ENCODE results near the gene NRDE2.

NRDE2 gene

GRCh38 chr14:90276646-90277367 lies 54.9 kb downstream of the NRDE2 start:
- Histone ChIP-seq H3K9ac (ENCODE audit: low read depth, low read length) (no peak overlapping the region), H3K9me3 (ENCODE audit: control insufficient read depth, insufficient read depth, low read length) (no peaks in the 10 kb centered on the region), H3K36me3 (ENCODE audit: insufficient read depth, low read length) (peaks cover 7% of the 10 kb centered on the region; the same call in 1 of the 2 replicates), H3K4me1 (ENCODE audit: insufficient read depth, low read length) (no peaks in the 10 kb centered on the region)

GRCh38 chr14:90275820-90276219 lies 55.9 kb downstream of the NRDE2 start:
- Histone ChIP-seq H3K9ac (ENCODE audit: low read depth, low read length) (no peak overlapping the region), H3K4me1 (ENCODE audit: insufficient read depth, low read length) (no peaks in the 10 kb centered on the region), H3K36me3 (ENCODE audit: insufficient read depth, low read length) (peaks cover 7% of the 10 kb centered on the region; the same call in 1 of the 2 replicates), H3K9me3 (ENCODE audit: control insufficient read depth, insufficient read depth, low read length) (no peaks in the 10 kb centered on the region)

- Histone ChIP-seq H3K36me3 (ENCODE audit: insufficient read depth, low read length) (peaks cover 10% of the 10 kb centered on the region; the same call in 1 of the 2 replicates), H3K9me3 (ENCODE audit: control insufficient read depth, insufficient read depth, low read length) (no peaks in the 10 kb centered on the region), H3K9ac (ENCODE audit: low read depth, low read length) (no peak overlapping the region), H3K4me1 (ENCODE audit: insufficient read depth, low read length) (no peaks in the 10 kb centered on the region)
Measured at GRCh38 chr14:90275458-90275814, 56.3 kb downstream of the NRDE2 start.

GRCh38 chr14:90274808-90275457 lies 56.8 kb downstream of the NRDE2 start:
- Histone ChIP-seq H3K9me3 (ENCODE audit: control insufficient read depth, insufficient read depth, low read length) (no peaks in the 10 kb centered on the region), H3K4me1 (ENCODE audit: insufficient read depth, low read length) (no peaks in the 10 kb centered on the region), H3K36me3 (ENCODE audit: insufficient read depth, low read length) (peaks cover 12% of the 10 kb centered on the region; the same call in 1 of the 2 replicates), H3K9ac (ENCODE audit: low read depth, low read length) (no peak overlapping the region)

GRCh38 chr14:90274019-90274418 lies 57.7 kb downstream of the NRDE2 start:
- Histone ChIP-seq H3K4me1 (ENCODE audit: insufficient read depth, low read length) (no peaks in the 10 kb centered on the region), H3K36me3 (ENCODE audit: insufficient read depth, low read length) (peaks cover 20% of the 10 kb centered on the region; the same call in 1 of the 2 replicates), H3K9ac (ENCODE audit: low read depth, low read length) (no peak overlapping the region), H3K9me3 (ENCODE audit: control insufficient read depth, insufficient read depth, low read length) (no peaks in the 10 kb centered on the region)

- H3K9me3 ChIP-seq (ENCODE audit: control insufficient read depth, insufficient read depth, low read length), result no peaks in the 10 kb centered on the region
- H3K9ac ChIP-seq (ENCODE audit: low read depth, low read length), result no peak overlapping the region
- peaks cover 21% of the 10 kb centered on the region; the same call in 1 of the 2 replicates for H3K36me3 ChIP-seq (ENCODE audit: insufficient read depth, low read length)
- H3K4me1 ChIP-seq (ENCODE audit: insufficient read depth, low read length), result no peaks in the 10 kb centered on the region
Measured at GRCh38 chr14:90273532-90273931, 58.2 kb downstream of the NRDE2 start.

GRCh38 chr14:90272523-90272922 lies 59.2 kb downstream of the NRDE2 start:
- H3K4me1 ChIP-seq (ENCODE audit: insufficient read depth, low read length), result no peaks in the 10 kb centered on the region
- H3K36me3 ChIP-seq (ENCODE audit: insufficient read depth, low read length), result peaks cover 31% of the 10 kb centered on the region
- H3K9me3 ChIP-seq (ENCODE audit: control insufficient read depth, insufficient read depth, low read length), result no peaks in the 10 kb centered on the region
- H3K9ac ChIP-seq (ENCODE audit: low read depth, low read length), result no peak overlapping the region

GRCh38 chr14:90268420-90268819 lies 63.3 kb downstream of the NRDE2 start:
- Histone ChIP-seq H3K36me3 (ENCODE audit: insufficient read depth, low read length) (peaks cover 41% of the 10 kb centered on the region), H3K4me1 (ENCODE audit: insufficient read depth, low read length) (no peaks in the 10 kb centered on the region), H3K9ac (ENCODE audit: low read depth, low read length) (no peak overlapping the region), H3K9me3 (ENCODE audit: control insufficient read depth, insufficient read depth, low read length) (no peaks in the 10 kb centered on the region)

GRCh38 chr14:90266441-90267154 lies 65.1 kb downstream of the NRDE2 start:
- Histone ChIP-seq H3K9ac (ENCODE audit: low read depth, low read length) (no peak overlapping the region), H3K36me3 (ENCODE audit: insufficient read depth, low read length) (peaks cover 39% of the 10 kb centered on the region), H3K4me1 (ENCODE audit: insufficient read depth, low read length) (no peaks in the 10 kb centered on the region), H3K9me3 (ENCODE audit: control insufficient read depth, insufficient read depth, low read length) (no peaks in the 10 kb centered on the region)

GRCh38 chr14:90263748-90264449 lies 67.8 kb downstream of the NRDE2 start:
- no peaks in the 10 kb centered on the region for H3K4me1 ChIP-seq (ENCODE audit: insufficient read depth, low read length)
- no peaks in the 10 kb centered on the region for H3K9me3 ChIP-seq (ENCODE audit: control insufficient read depth, insufficient read depth, low read length)
- H3K9ac ChIP-seq (ENCODE audit: low read depth, low read length), result no peak overlapping the region
- H3K36me3 ChIP-seq (ENCODE audit: insufficient read depth, low read length), result peaks cover 32% of the 10 kb centered on the region

- Histone ChIP-seq H3K36me3 (ENCODE audit: insufficient read depth, low read length) (peaks cover 7% of the 10 kb centered on the region), H3K4me1 (ENCODE audit: insufficient read depth, low read length) (peaks cover 7% of the 10 kb centered on the region; the same call in 1 of the 2 replicates), H3K9ac (ENCODE audit: low read depth, low read length) (peak within 1 kb of the TSS; percentile 97)
Measured at GRCh38 chr14:90256354-90257131, 75.2 kb downstream of the NRDE2 start, which contains the start of gene PSMC1. PSMC1 (plus strand) TSS chr14:90256553; CDS start chr14:90256598, 45 bp downstream.

GRCh38 chr14:90255871-90256270 lies 75.9 kb downstream of the NRDE2 start:
- H3K9ac ChIP-seq (ENCODE audit: low read depth, low read length), result peak overlapping the region; percentile 97; the same call in 1 of the 2 replicates
- H3K4me1 ChIP-seq (ENCODE audit: insufficient read depth, low read length), result peaks cover 7% of the 10 kb centered on the region; the same call in 1 of the 2 replicates
- H3K36me3 ChIP-seq (ENCODE audit: insufficient read depth, low read length), result peaks cover 5% of the 10 kb centered on the region; the same call in 1 of the 2 replicates
- no peaks in the 10 kb centered on the region for H3K9me3 ChIP-seq (ENCODE audit: control insufficient read depth, insufficient read depth, low read length)

More at GRCh38 chr14:90256354-90257131, 75.2 kb downstream of the NRDE2 start, which contains the start of gene PSMC1:
- no peaks in the 10 kb centered on the region for H3K9me3 ChIP-seq (ENCODE audit: control insufficient read depth, insufficient read depth, low read length)

GRCh38 chr14:90253826-90254225 lies 77.9 kb downstream of the NRDE2 start:
- no peaks in the 10 kb centered on the region for H3K36me3 ChIP-seq (ENCODE audit: insufficient read depth, low read length)
- H3K9ac ChIP-seq (ENCODE audit: low read depth, low read length), result no peak overlapping the region
- peaks cover 7% of the 10 kb centered on the region; the same call in 1 of the 2 replicates for H3K4me1 ChIP-seq (ENCODE audit: insufficient read depth, low read length)
- no peaks in the 10 kb centered on the region for H3K9me3 ChIP-seq (ENCODE audit: control insufficient read depth, insufficient read depth, low read length)
